HL-60 (cell line): ENCODE data around the gene GPR31.
A peak's percentile ranks its signal among the peaks of the same experiment; 100 is the strongest.

Source experiments
- DNase-seq, 2 experiments: peaks; one replicate each; pipeline ENCODE4 v3.0.0-alpha.2; 2010 to 2020; ENCODE audit warnings: low read depth in 1 of 2, low spot score in 1 of 2
- H3K27ac ChIP-seq: fragments of 250-450 bp; sonication (Bioruptor Pico); replicated peaks from 2 replicates; pipeline ENCODE4 v1.5.1; 2020; ENCODE audit warnings: mild to moderate bottlenecking, moderate library complexity
- H3K27me3 ChIP-seq: fragments of 250-450 bp; sonication (Bioruptor Pico); 2 replicates; pipeline ENCODE4 v1.5.1; 2021; ENCODE audit warnings: mild to moderate bottlenecking, moderate library complexity; ENCODE audit not compliant: insufficient read depth, poor library complexity, severe bottlenecking
- H3K4me3 ChIP-seq: replicated peaks from 2 replicates; pipeline ENCODE4 v1.5.1; 2011; ENCODE audit warnings: mild to moderate bottlenecking, control low read depth, low read length; ENCODE audit not compliant: insufficient read depth
- GABPA ChIP-seq: IDR thresholded peaks from 2 replicates; pipeline ENCODE4 v1.6.1; 2012; ENCODE audit warnings: low read depth
- POLR2AphosphoS5 ChIP-seq: IDR thresholded peaks from 2 replicates; pipeline ENCODE4 v1.6.1; 2012; ENCODE audit warnings: low read depth
- REST ChIP-seq: IDR thresholded peaks from 2 replicates; pipeline ENCODE4 v1.6.1; 2012; ENCODE audit warnings: low read depth; ENCODE audit not compliant: insufficient replicate concordance
- SPI1 ChIP-seq: IDR thresholded peaks from 2 replicates; pipeline ENCODE4 v1.6.1; 2012; ENCODE audit warnings: low read depth, mild to moderate bottlenecking, borderline replicate concordance
- TF ChIP-seq, protein P1 (sequence below): IDR thresholded peaks from one replicate; pipeline ENCODE4 v1.5.1; 2011; ENCODE audit warnings: low read length, control low read depth, inconsistent platforms; ENCODE audit not compliant: insufficient read depth

Gene GPR31

GRCh38 chr6:167154895-167155294, 2.9 kb downstream of the GPR31 start:
- Histone ChIP-seq H3K4me3 (no peak overlapping the region), H3K27ac (no peak overlapping the region), H3K27me3 (no peaks in the 10 kb centered on the region)
- TF ChIP-seq POLR2AphosphoS5 = no peak
- TF ChIP-seq, protein P1, sequence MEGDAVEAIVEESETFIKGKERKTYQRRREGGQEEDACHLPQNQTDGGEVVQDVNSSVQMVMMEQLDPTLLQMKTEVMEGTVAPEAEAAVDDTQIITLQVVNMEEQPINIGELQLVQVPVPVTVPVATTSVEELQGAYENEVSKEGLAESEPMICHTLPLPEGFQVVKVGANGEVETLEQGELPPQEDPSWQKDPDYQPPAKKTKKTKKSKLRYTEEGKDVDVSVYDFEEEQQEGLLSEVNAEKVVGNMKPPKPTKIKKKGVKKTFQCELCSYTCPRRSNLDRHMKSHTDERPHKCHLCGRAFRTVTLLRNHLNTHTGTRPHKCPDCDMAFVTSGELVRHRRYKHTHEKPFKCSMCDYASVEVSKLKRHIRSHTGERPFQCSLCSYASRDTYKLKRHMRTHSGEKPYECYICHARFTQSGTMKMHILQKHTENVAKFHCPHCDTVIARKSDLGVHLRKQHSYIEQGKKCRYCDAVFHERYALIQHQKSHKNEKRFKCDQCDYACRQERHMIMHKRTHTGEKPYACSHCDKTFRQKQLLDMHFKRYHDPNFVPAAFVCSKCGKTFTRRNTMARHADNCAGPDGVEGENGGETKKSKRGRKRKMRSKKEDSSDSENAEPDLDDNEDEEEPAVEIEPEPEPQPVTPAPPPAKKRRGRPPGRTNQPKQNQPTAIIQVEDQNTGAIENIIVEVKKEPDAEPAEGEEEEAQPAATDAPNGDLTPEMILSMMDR = no peak
- TF ChIP-seq REST = no peak
- no peak for TF ChIP-seq GABPA
- TF ChIP-seq SPI1 = no peak
- DNase-seq = no peak

- DNase-seq = no peak
- no peak overlapping the region for H3K4me3 ChIP-seq
- TF ChIP-seq, protein P1 = no peak
- TF ChIP-seq REST = no peak
- TF ChIP-seq POLR2AphosphoS5 = no peak
- TF ChIP-seq SPI1 = no peak
- no peak for TF ChIP-seq GABPA
- H3K27me3 ChIP-seq = no peaks in the 10 kb centered on the region
- no peak overlapping the region for H3K27ac ChIP-seq
Observed at GRCh38 chr6:167154291-167154690, 3.5 kb downstream of the GPR31 start.

- Histone ChIP-seq H3K4me3 (no peak overlapping the region), H3K27ac (no peak overlapping the region), H3K27me3 (no peaks in the 10 kb centered on the region)
- peak; percentile 70; the same call in 1 of the 2 replicates for TF ChIP-seq SPI1
- TF ChIP-seq, protein P1 = no peak
- peak; percentile 7 to 33 for DNase-seq
Observed at GRCh38 chr6:167153521-167153959, 4.2 kb downstream of the GPR31 start.

GRCh38 chr6:167152862-167153261, 4.9 kb downstream of the GPR31 start:
- Histone ChIP-seq H3K27me3 (no peaks in the 10 kb centered on the region), H3K27ac (no peak overlapping the region), H3K4me3 (no peak overlapping the region)
- no peak for DNase-seq
- TF ChIP-seq REST (no peak), SPI1 (no peak), POLR2AphosphoS5 (no peak)
- TF ChIP-seq, protein P1 = no peak
